Activated CD4-positive, alpha-beta T cell treated with anti-CD3 and anti-CD28 coated beads, Interleukin-2, amount 10 ng/mL, durations not matched to agents 7 days and 5 days (primary cell): ENCODE data around the gene MON1B. TPM values are rescaled to one million over a fixed set of nuclear protein-coding genes. Genes with fewer than 3 reads are reported as not detected.
"Not testable (repeated sequence)": the region's sequence is repeated elsewhere in the genome, so short reads cannot be mapped to it uniquely, and the experiment has no call there.

Experiments
- CTCF ChIA-PET: fragments of 350-600 bp; sonication (Branson Sonifier 250); formaldehyde crosslinking; loops from one replicate; lab custom pipeline; 2021; ENCODE audit warnings: antibody characterized with exemption; lab: Charles Lee
- POLR2A ChIA-PET: fragments of 350-600 bp; sonication (Branson Sonifier 250); formaldehyde crosslinking; loops from one replicate; lab custom pipeline; 2021; ENCODE audit warnings: antibody characterized with exemption; lab: Charles Lee
- DNase-seq: peaks from one replicate; pipeline ENCODE4 v3.0.0-alpha.2; 2020
- H3K27ac Mint-ChIP-seq: one replicate; pipeline ENCODE4 v1.8.0; 2021; ENCODE audit warnings: mild to moderate bottlenecking, moderate library complexity, mixed read lengths
- H3K27me3 Mint-ChIP-seq: one replicate; pipeline ENCODE4 v1.8.0; 2021; ENCODE audit warnings: mixed read lengths
- H3K36me3 Mint-ChIP-seq: one replicate; pipeline ENCODE4 v1.8.0; 2021; ENCODE audit warnings: low read depth, mixed read lengths
- H3K4me1 Mint-ChIP-seq: one replicate; pipeline ENCODE4 v1.8.0; 2021; ENCODE audit warnings: mixed read lengths
- H3K4me3 Mint-ChIP-seq: one replicate; pipeline ENCODE4 v1.8.0; 2021; ENCODE audit warnings: mild to moderate bottlenecking, moderate library complexity, mixed read lengths
- H3K9me3 Mint-ChIP-seq: one replicate; pipeline ENCODE4 v1.8.0; 2021; ENCODE audit warnings: mixed read lengths
- total RNA-seq, 2 experiments: library from RNA; stranded (reverse); gene quantifications; one replicate each; pipeline ENCODE4 v1.2.3, GENCODE V29; 2021

The MON1B gene
- total RNA-seq, 2 experiments from 2014 or later, result 62.8 to 70.7 TPM

DNA sequence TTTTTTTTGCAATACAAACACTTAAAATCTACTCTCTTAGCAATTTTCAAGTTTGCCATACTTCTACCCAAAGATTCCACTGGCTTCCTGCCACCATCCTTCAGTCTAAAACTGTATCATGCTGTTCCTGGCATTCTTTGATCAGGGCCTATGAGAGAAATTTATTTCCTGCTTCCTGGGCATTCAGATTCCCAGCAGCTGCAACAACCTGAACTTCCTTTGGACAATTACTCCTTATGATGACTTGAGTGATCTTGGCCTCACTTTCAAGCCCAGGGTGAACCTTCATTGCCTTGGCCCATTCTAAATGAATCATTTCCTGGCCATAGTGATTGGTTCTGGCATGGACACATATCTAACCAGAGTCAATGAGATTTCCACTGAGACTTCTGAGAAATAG is 18.0 kb upstream of the MON1B start:
- no peak overlapping the region for H3K27ac Mint-ChIP-seq
- CTCF ChIA-PET, result no interaction called here
- POLR2A ChIA-PET, result no interaction called here
- H3K9me3 Mint-ChIP-seq, result no peaks in the 10 kb centered on the region
- DNase-seq, result no peak
- H3K4me3 Mint-ChIP-seq, result no peak overlapping the region
- H3K27me3 Mint-ChIP-seq, result peaks cover 33% of the 10 kb centered on the region
- H3K36me3 Mint-ChIP-seq, result no peaks in the 10 kb centered on the region
- H3K4me1 Mint-ChIP-seq, result no peaks in the 10 kb centered on the region

DNA sequence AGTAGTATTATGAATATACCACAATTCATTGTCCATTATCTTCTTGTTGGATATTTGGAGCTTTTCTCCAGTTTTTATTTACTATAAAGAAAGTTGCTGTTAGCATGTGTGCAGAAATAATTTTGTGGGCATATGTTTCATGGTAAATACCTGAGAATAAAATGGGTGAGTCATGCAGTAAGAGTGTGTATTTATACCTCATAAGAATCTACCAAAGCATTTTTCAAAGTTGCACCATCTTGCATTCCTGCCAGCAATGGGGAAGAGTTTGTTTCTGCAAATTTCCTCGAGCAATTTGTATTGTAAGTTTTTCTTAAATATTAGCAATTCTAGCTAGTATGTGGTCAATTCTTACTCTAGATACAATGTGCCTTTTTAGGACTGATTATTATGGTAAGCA is 7.9 kb upstream of the MON1B start:
- Mint-ChIP-seq H3K4me3 (no peak overlapping the region), H3K27ac (no peak overlapping the region), H3K36me3 (no peaks in the 10 kb centered on the region), H3K4me1 (no peaks in the 10 kb centered on the region), H3K27me3 (peaks cover 19% of the 10 kb centered on the region), H3K9me3 (no peaks in the 10 kb centered on the region)
- POLR2A ChIA-PET, result no interaction called here
- CTCF ChIA-PET, result no interaction called here
- DNase-seq, result no peak

DNA sequence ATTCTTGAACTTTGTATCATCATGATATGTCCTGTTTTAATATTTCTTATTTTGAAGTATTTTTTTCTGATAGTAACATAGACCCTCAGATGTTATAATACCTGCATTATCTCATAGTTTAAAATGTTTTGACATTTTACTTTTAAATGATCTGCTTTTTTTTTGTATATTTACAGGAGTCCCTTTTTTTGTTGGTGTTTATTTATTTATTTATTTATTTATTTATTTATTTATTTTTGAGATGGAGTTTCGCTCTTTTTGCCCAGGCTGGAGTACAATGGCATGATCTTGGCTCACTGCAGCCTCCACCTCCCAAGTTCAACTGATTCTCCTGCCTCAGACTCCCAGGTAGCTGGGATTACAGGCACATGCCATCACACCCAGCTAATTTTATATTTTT is 4.7 kb upstream of the MON1B start:
- H3K27me3 Mint-ChIP-seq, result peaks cover 14% of the 10 kb centered on the region
- H3K36me3 Mint-ChIP-seq, H3K4me1 Mint-ChIP-seq, H3K9me3 Mint-ChIP-seq, H3K27ac Mint-ChIP-seq, DNase-seq, POLR2A ChIA-PET, H3K4me3 Mint-ChIP-seq, CTCF ChIA-PET: not testable (repeated sequence)

DNA sequence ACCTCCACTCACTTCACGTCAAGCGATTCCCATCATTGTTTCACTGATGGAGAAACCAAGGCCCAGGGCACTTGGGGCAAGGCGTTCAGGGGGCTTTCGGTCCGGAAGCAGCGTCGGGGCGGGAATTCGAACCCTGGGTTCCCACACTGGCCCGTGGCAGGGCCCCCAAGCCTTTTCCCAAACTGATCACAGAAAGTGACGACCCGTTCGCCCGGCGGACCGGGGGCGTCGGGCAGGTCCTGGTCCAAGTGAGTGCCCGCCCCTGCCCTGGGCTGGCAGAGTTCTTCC is 856 bp upstream of the MON1B start:
- no peak for DNase-seq
- Mint-ChIP-seq H3K4me3 (peak overlapping the region; percentile 89), H3K27ac (peak overlapping the region; percentile 100), H3K4me1 (peaks cover 36% of the 10 kb centered on the region), H3K9me3 (peaks cover 2% of the 10 kb centered on the region), H3K27me3 (peaks cover 6% of the 10 kb centered on the region), H3K36me3 (peaks cover 34% of the 10 kb centered on the region)
- POLR2A ChIA-PET, result no interaction called here
- CTCF ChIA-PET, result no interaction called here

DNA sequence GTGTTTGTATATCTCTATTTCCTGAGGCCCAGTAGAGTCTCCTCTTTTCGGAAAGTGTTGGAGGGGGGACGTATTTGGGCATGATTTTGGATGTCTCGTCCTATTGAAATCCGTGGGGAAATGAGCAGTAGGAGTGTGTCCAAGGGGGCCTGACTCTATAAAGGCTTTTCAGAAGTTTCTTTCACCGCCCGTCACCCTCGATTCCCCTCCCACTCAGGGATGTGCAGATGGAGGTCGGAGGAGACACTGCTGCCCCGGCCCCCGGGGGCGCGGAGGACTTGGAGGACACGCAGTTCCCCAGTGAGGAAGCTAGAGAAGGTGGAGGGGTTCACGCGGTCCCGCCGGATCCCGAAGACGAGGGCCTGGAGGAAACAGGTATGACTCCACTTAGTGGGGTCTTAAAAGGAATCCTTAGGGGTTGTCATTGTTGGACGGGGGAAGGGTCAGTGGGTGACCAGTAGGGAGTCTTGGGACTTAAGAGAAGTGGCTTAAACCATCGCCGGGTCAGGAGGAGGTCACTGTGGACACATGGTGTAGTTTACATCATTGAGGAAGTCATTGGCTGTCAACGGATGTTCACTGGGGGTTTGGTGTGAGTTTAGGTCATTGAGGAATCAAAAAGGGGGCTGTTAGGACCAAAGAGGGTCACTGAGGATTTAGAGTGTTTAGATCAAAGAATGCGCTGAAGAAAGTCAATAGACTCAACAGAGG is 424 bp downstream of the MON1B start:
- Mint-ChIP-seq H3K27me3 (no peaks in the 10 kb centered on the region), H3K4me3 (peak overlapping the region; percentile 89), H3K4me1 (peaks cover 40% of the 10 kb centered on the region), H3K9me3 (peaks cover 2% of the 10 kb centered on the region), H3K36me3 (peaks cover 43% of the 10 kb centered on the region), H3K27ac (peak overlapping the region; percentile 100)
- no peak for DNase-seq
- POLR2A ChIA-PET, result no interaction called here
- CTCF ChIA-PET, result no interaction called here

DNA sequence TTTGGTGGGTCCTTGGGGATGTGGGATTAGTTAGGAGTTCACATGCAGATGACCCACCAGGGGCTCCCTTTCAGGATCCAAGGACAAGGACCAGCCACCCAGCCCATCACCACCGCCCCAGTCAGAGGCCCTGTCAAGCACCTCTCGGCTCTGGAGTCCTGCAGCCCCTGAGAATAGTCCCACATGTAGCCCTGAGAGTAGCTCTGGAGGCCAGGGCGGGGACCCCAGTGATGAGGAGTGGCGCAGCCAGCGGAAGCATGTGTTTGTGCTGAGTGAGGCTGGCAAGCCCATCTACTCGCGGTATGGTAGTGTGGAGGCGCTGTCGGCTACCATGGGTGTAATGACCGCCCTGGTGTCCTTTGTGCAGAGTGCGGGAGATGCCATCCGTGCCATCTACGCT is 2.4 kb downstream of the MON1B start:
- POLR2A ChIA-PET, result no interaction called here
- Mint-ChIP-seq H3K4me3 (peak overlapping the region; percentile 89), H3K4me1 (peaks cover 40% of the 10 kb centered on the region), H3K36me3 (peaks cover 57% of the 10 kb centered on the region), H3K27ac (no peak overlapping the region), H3K27me3 (no peaks in the 10 kb centered on the region), H3K9me3 (peaks cover 2% of the 10 kb centered on the region)
- DNase-seq, result no peak
- CTCF ChIA-PET, result interaction anchor here (0.7 kb wide), 1 partner anchor 586 kb away, joined by 3 read pairs; no protein-coding TSS in a partner anchor

DNA sequence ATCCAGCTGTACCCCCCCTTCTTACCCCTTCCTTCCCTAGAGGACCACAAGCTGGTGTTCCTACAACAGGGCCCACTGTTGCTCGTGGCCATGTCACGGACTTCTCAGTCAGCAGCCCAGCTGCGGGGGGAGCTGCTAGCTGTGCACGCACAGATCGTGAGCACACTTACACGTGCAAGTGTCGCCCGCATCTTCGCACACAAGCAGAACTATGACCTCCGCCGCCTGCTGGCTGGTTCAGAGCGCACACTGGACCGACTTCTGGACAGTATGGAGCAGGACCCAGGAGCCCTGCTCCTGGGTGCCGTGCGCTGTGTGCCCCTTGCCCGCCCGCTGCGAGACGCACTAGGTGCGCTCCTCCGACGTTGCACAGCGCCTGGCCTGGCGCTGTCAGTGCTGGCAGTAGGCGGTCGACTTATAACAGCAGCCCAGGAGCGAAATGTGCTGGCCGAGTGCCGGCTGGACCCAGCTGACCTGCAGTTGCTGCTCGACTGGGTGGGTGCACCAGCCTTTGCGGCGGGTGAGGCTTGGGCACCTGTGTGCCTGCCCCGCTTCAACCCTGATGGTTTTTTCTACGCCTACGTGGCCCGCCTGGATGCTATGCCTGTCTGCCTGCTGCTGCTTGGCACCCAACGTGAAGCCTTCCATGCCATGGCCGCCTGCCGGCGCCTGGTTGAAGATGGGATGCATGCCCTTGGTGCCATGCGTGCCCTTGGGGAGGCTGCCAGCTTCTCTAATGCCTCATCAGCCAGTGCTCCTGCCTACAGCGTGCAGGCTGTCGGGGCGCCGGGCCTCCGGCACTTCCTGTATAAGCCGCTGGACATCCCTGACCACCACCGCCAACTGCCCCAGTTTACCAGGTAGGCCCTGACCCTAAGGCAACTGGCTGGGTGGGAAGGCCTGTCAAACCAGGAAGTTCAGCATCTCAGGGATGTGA is 3.6 kb downstream of the MON1B start:
- no peak for DNase-seq
- H3K27me3 Mint-ChIP-seq, result no peaks in the 10 kb centered on the region
- H3K4me3 Mint-ChIP-seq, result no peak overlapping the region
- H3K4me1 Mint-ChIP-seq, result peaks cover 33% of the 10 kb centered on the region
- CTCF ChIA-PET, result interaction anchor here (0.7 kb wide), 2 partner anchors 21 to 587 kb away, joined by 3 read pairs; no protein-coding TSS in a partner anchor
- POLR2A ChIA-PET, result interaction anchor here (0.7 kb wide), 1 partner anchor 18 kb away, joined by 3 read pairs; no protein-coding TSS in a partner anchor
- peaks cover 62% of the 10 kb centered on the region for H3K36me3 Mint-ChIP-seq
- no peak overlapping the region for H3K27ac Mint-ChIP-seq
- H3K9me3 Mint-ChIP-seq, result peaks cover 2% of the 10 kb centered on the region

DNA sequence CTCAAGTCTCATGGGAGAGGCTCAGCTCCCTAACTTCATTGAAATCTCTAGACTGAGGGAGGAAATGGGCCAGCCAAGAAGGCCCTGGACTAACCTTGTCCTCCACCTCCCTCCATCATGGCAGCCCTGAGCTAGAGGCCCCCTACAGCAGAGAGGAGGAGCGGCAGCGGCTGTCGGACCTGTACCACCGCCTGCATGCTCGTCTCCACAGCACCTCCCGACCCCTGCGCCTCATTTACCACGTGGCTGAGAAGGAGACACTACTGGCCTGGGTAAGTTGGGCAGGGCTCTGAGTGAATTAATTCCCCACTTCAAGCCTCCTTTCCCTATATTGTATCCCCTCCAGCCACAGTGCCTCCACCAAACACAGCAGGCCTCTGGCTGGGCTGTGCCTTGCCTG is 4.4 kb downstream of the MON1B start:
- Mint-ChIP-seq H3K4me3 (no peak overlapping the region), H3K27ac (no peak overlapping the region), H3K36me3 (peaks cover 63% of the 10 kb centered on the region), H3K27me3 (no peaks in the 10 kb centered on the region), H3K9me3 (peaks cover 2% of the 10 kb centered on the region), H3K4me1 (peaks cover 32% of the 10 kb centered on the region)
- ChIA-PET CTCF (interaction anchor here (0.7 kb wide), 1 partner anchor 21 kb away, joined by 3 read pairs; no protein-coding TSS in a partner anchor), POLR2A (no interaction called here)
- no peak for DNase-seq

DNA sequence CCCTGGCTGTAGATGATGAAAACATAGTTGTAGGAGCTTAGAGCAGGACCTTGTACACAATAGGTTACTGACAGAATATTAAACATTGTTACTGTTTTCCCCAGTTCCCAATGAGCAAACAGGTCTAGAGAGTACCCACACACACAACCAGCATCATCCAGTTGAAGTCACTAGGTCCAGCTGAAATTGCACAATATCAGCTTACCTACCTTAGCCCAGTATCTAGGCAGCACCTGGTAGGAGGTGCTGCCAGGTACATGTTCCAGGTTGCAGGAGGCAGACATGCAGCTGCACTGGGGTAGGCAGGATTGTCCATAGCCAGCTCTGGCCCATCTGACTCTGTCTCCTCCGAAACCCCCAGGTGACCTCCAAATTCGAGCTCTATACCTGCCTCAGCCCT is 6.8 kb downstream of the MON1B start:
- Mint-ChIP-seq H3K4me3 (no peak overlapping the region), H3K4me1 (peaks cover 19% of the 10 kb centered on the region), H3K9me3 (no peaks in the 10 kb centered on the region), H3K27ac (no peak overlapping the region), H3K36me3 (peaks cover 50% of the 10 kb centered on the region), H3K27me3 (no peaks in the 10 kb centered on the region)
- CTCF ChIA-PET, result no interaction called here
- POLR2A ChIA-PET, result no interaction called here
- no peak for DNase-seq

DNA sequence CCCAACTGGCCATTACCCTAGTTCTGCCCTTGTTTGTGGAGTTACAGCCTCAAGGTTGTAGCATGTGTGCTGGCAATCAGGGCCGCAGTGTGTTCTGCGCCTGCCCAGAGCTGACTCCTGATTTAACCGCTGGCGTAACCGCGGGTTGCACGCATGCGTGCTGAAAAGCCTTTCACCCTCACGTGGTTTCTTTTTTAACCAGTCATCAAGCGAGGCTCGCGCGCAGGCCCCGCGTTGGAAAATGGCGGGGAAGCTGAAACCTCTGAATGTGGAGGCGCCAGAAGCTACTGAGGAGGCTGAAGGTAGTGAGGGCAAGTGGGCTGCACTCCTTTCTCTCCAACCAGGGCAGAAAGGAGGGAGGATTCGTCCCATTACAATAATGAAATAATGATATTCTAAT is 8.2 kb downstream of the MON1B start, which contains the start of gene SYCE1L:
TSS of gene SYCE1L (plus strand) at position 198 of the 400 bp plus-strand sequence. CDS start at position 242, 44 bp downstream.
- peaks cover 35% of the 10 kb centered on the region for H3K36me3 Mint-ChIP-seq
- H3K27ac Mint-ChIP-seq, result no peak within 1 kb of the TSS
- CTCF ChIA-PET, result no interaction called here
- no peak within 1 kb of the TSS for H3K4me3 Mint-ChIP-seq
- POLR2A ChIA-PET, result no interaction called here
- no peaks in the 10 kb centered on the region for H3K27me3 Mint-ChIP-seq
- H3K9me3 Mint-ChIP-seq, result no peaks in the 10 kb centered on the region
- no peak for DNase-seq
- H3K4me1 Mint-ChIP-seq, result peaks cover 7% of the 10 kb centered on the region

DNA sequence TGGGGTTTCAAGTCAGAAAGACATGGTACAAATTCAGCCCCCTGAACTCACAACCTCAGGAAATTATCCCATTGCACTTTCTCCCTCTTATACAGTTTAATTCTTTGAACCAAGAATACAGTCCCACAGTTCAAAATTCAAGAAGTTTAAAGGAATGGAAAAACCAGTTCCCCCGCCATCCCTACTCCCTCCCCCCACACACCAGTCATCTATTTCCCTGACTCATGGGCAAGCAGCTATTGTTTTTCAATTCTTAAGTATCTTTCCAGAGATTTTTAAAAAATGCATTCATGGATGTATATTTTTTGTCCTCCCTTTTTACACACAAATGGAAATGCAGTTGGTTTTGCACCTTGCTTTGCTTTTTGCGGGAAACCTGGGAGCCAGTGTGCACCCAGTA is 15.5 kb downstream of the MON1B start:
- no peak overlapping the region for H3K4me3 Mint-ChIP-seq

DNA sequence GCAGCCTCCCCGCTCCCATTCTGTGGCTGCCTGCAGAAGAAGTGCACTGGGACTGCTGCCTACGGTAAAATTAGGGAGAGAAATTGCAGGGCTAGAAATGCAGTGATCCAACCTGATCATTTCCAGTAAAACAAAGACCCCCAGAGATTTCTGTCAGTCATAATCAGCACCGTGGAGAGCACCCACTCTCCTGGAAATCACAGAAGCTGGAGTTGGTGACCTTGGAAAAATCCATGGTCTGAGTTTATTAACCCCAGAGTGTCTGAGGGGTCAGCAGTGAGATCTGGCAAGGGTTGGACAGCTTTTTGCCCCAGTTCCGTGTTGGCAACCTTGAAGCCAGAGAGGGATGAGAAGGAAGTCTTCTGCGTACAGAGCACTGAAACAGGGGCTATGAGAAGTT is 16.0 kb downstream of the MON1B start:
- no peak for DNase-seq
- H3K27me3 Mint-ChIP-seq, result no peaks in the 10 kb centered on the region
- no peak overlapping the region for H3K4me3 Mint-ChIP-seq
- no peaks in the 10 kb centered on the region for H3K36me3 Mint-ChIP-seq
- no peak overlapping the region for H3K27ac Mint-ChIP-seq
- CTCF ChIA-PET, result no interaction called here
- H3K4me1 Mint-ChIP-seq, result peaks cover 6% of the 10 kb centered on the region
- H3K9me3 Mint-ChIP-seq, result no peaks in the 10 kb centered on the region
- POLR2A ChIA-PET, result no interaction called here

More for the DNA sequence above, 15.5 kb downstream of the MON1B start:
- CTCF ChIA-PET, result no interaction called here
- no peaks in the 10 kb centered on the region for H3K36me3 Mint-ChIP-seq
- no peak for DNase-seq
- H3K27me3 Mint-ChIP-seq, result no peaks in the 10 kb centered on the region
- peaks cover 2% of the 10 kb centered on the region for H3K4me1 Mint-ChIP-seq
- POLR2A ChIA-PET, result no interaction called here
- H3K27ac Mint-ChIP-seq, result no peak overlapping the region
- H3K9me3 Mint-ChIP-seq, result no peaks in the 10 kb centered on the region

DNA sequence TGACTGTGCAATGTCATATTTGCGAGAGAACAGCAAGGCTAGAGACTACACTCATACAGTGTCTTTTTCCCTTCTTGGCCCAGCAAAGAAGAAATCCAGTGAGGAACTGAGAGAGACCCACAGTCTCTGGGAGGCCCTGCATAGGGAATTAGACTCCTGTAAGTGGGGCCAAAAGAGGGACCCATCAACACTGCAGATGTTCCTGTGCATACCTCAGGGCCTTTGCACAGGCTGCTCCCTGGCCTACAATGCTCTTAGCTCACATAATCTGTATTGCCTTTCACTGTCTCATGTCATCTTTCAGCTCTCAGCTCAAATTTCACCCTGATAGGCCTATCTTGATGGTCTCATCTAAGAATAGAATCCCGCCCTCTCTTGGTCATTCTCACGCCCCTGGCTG is 17.4 kb downstream of the MON1B start:
- Mint-ChIP-seq H3K27ac (no peak overlapping the region), H3K4me1 (peaks cover 8% of the 10 kb centered on the region), H3K36me3 (no peaks in the 10 kb centered on the region), H3K27me3 (no peaks in the 10 kb centered on the region), H3K9me3 (no peaks in the 10 kb centered on the region), H3K4me3 (no peak overlapping the region)
- ChIA-PET POLR2A (no interaction called here), CTCF (no interaction called here)
- no peak for DNase-seq
